Pancreas (tissue), 10 donors: ENCODE results near the gene KCNC3. TPM values are rescaled to one million over a fixed set of nuclear protein-coding genes. Genes with fewer than 3 reads are reported as not detected.

Source experiments
- ATAC-seq, 4 donors: fragments of 200-7000 bp; cut with Tn5 transposase; one replicate each; pipeline versions ENCODE4 v1.8.0 to v1.9.1; 2020; ENCODE audit warnings: mild to moderate bottlenecking in 4 of 4, moderate library complexity in 4 of 4
- DNase-seq, 6 donors: peaks; one replicate each; pipeline ENCODE4 v3.0.0-alpha.2; 2020
- FAIRE-seq: peaks from 2 replicates; lab custom pipeline; 2012; peaks lifted over from hg19 to GRCh38; lab: Jason Lieb, UNC
- H3K27ac ChIP-seq, 4 donors: fragments of 200-600 bp; sonication (generic); 1 replicate in 3 of 4; 2 replicates in 1 of 4; pipeline versions ENCODE4 v1.5.0 to v1.8.0; 2020
- H3K27me3 ChIP-seq, 4 donors: fragments of 200-600 bp; one replicate each; pipeline ENCODE4 v1.8.0; 2021
- H3K36me3 ChIP-seq, 3 donors: fragments of 200-600 bp; sonication (generic) in 1 of 3; one replicate each; pipeline versions ENCODE4 v1.5.0 to v1.8.0; 2020 to 2021
- H3K4me1 ChIP-seq, 3 donors: fragments of 200-600 bp; one replicate each; pipeline ENCODE4 v1.8.0; 2021
- H3K4me3 ChIP-seq, 4 donors: fragments of 200-600 bp; sonication (generic) in 2 of 4; one replicate each; pipeline versions ENCODE4 v1.5.0 to v1.8.0; 2020 to 2021
- H3K9me3 ChIP-seq, 4 donors: fragments of 200-600 bp; one replicate each; pipeline ENCODE4 v1.8.0; 2021
- WGBS, 2 donors: extraction: QIAGEN DNeasy Blood & Tissue Kit; methylation state at CpG; one replicate each; pipeline ENCODE4 v1.1.7; 2013; 5-methylcytosine and 5-hydroxymethylcytosine counted together
- intact Hi-C, 3 donors: fragments of 100-400 bp; cut with DNase I; formaldehyde crosslinking; loops; one replicate each; pipeline versions ENCODE4 v1.11.1 to v1.14.2; 2022
- polyA plus RNA-seq, 2 donors: library from polyadenylated mRNA; stranded (reverse); fragments of 200-250 nt; gene quantifications; one replicate each; pipeline ENCODE4 v1.2.3, GENCODE V29; 2013
- total RNA-seq, 6 donors: library from RNA; stranded (reverse); fragmentation: NEBNext Ultra II Directional in 4 of 6; extraction: Animal tissue kit (Norgen Biotek cat#: 25700) in 4 of 6; gene quantifications; one replicate each; pipeline versions ENCODE4 v1.2.1 to v1.2.4, GENCODE V29; 2021 to 2023
- TF ChIP-seq, protein P1 (sequence below), 4 donors: fragments of 200-600 bp; sonication (generic) in 3 of 4; IDR thresholded peaks; one replicate each; pipeline versions ENCODE4 v1.5.0 to v1.8.0; 2021; ENCODE audit warnings: antibody characterized with exemption in 4 of 4
- donor health status: healthy with polysubstance abuse.
- donor health status: DM: no; HTN: no; CAD: no; lungs with moderate emphysema.
- donor health status: DM: no; HTN: no; CAD: no.
- donor health status: control.
- donor health status: control.
- donor health status: Bipolar disorder and iron deficiency.
- donor health status: DM: yes; HTN: yes; CAD: no.
- donor health status: DM: no; HTN: no; CAD: no.
- donor health status: DM: no; HTN: no; CAD: no.
- donor health status: DM: yes; HTN: yes; CAD: no.

Gene KCNC3
- total and polyA plus RNA-seq, 8 donors = 2.4 to 7.1 (median 3.6) TPM

- no peaks in the 10 kb centered on the region for H3K9me3 ChIP-seq
- H3K36me3 ChIP-seq = no peaks in the 10 kb centered on the region
- ATAC-seq = no peak
- 87 to 93% methylated on average over 4 of the region's 4 CpGs for WGBS, 2 donors
- H3K27me3 ChIP-seq = no peaks in the 10 kb centered on the region
- no peak overlapping the region for H3K27ac ChIP-seq
- intact Hi-C loops = no loop called here
- H3K4me1 ChIP-seq = peaks cover 0 to 11% (median 0%) of the 10 kb centered on the region in 3 donors
- no peak overlapping the region for H3K4me3 ChIP-seq
- FAIRE-seq = no peak
- DNase-seq = no peak
- TF ChIP-seq, protein P1, sequence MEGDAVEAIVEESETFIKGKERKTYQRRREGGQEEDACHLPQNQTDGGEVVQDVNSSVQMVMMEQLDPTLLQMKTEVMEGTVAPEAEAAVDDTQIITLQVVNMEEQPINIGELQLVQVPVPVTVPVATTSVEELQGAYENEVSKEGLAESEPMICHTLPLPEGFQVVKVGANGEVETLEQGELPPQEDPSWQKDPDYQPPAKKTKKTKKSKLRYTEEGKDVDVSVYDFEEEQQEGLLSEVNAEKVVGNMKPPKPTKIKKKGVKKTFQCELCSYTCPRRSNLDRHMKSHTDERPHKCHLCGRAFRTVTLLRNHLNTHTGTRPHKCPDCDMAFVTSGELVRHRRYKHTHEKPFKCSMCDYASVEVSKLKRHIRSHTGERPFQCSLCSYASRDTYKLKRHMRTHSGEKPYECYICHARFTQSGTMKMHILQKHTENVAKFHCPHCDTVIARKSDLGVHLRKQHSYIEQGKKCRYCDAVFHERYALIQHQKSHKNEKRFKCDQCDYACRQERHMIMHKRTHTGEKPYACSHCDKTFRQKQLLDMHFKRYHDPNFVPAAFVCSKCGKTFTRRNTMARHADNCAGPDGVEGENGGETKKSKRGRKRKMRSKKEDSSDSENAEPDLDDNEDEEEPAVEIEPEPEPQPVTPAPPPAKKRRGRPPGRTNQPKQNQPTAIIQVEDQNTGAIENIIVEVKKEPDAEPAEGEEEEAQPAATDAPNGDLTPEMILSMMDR (IDR thresholded peaks at IDR 0.05) = no peak
Measured at GRCh38 chr19:50321831-50322230, 7.3 kb downstream of the KCNC3 start.

GRCh38 chr19:50320596-50320995, 8.6 kb downstream of the KCNC3 start:
- Histone ChIP-seq H3K27ac (no peak overlapping the region), H3K4me3 (no peak overlapping the region), H3K36me3 (no peaks in the 10 kb centered on the region), H3K27me3 (no peaks in the 10 kb centered on the region), H3K4me1 (no peaks in the 10 kb centered on the region), H3K9me3 (no peaks in the 10 kb centered on the region)
- DNase-seq (peak in 1 of 6 donors; percentile 63), ATAC-seq (no peak), FAIRE-seq (no peak)
- intact Hi-C loops = no loop called here
- WGBS, 2 donors = 87 to 92% methylated on average over 19 to 20 of the region's 20 CpGs
- TF ChIP-seq, protein P1 (IDR thresholded peaks at IDR 0.05) = no peak

DNA sequence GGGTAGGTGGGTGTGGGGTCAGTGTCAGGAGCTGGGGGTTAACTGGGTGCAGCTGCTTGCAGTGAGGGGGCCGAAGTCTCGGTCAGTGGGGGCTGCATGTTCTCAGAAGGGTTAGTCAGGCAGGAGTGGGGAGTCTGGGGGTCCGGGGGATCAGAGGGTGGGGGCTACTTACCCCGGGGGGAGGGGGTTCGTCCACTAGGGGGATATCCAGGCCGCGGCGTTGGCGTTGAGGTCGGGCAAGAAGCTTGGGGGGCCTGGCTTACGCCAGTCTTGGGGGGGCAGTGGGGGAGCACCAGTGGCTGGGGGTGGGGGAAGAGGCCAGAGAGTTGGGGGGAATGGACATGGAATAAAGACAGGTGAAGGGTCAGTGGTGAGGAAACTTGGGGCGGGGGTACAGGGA, 9.1 kb downstream of the KCNC3 start:
- WGBS, 2 donors = 83 to 92% methylated on average over 12 of the region's 12 CpGs
- ATAC-seq = no peak
- H3K27ac ChIP-seq = no peak overlapping the region
- TF ChIP-seq, protein P1 (IDR thresholded peaks at IDR 0.05) = no peak
- no peaks in the 10 kb centered on the region for H3K4me1 ChIP-seq
- H3K4me3 ChIP-seq = no peak overlapping the region
- no peak for FAIRE-seq
- intact Hi-C loops = no loop called here
- peak in 1 of 6 donors; percentile 53 for DNase-seq
- H3K27me3 ChIP-seq = no peaks in the 10 kb centered on the region
- no peaks in the 10 kb centered on the region for H3K9me3 ChIP-seq
- no peaks in the 10 kb centered on the region for H3K36me3 ChIP-seq

DNA sequence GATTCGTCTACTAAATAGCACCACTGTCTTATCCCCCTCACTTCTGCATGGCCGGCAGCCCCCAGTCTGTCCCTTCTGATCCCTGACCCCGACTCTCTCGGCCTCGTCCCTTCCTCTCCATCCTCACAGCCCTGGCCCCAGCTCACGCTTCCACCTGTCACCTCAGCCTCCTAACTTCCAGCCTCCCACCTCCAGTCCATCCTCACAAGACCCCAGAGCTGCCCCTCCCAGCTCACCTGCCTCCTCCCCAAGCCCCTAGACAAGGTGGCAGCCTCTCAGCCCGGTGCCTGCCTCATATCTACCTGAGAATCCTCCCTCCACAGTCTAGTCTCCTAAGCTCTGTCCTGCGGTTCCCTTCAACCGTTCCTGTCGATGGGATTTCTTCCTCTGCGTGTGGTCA, 10.0 kb downstream of the KCNC3 start:
- Histone ChIP-seq H3K27me3 (no peaks in the 10 kb centered on the region), H3K27ac (no peak overlapping the region), H3K4me3 (no peak overlapping the region), H3K36me3 (no peaks in the 10 kb centered on the region), H3K9me3 (no peaks in the 10 kb centered on the region), H3K4me1 (no peaks in the 10 kb centered on the region)
- 87 to 90% methylated on average over 11 of the region's 11 CpGs for WGBS, 2 donors
- TF ChIP-seq, protein P1 (IDR thresholded peaks at IDR 0.05) = no peak
- intact Hi-C loops = no loop called here
- DNase-seq = no peak
- no peak for FAIRE-seq
- ATAC-seq = no peak

DNA sequence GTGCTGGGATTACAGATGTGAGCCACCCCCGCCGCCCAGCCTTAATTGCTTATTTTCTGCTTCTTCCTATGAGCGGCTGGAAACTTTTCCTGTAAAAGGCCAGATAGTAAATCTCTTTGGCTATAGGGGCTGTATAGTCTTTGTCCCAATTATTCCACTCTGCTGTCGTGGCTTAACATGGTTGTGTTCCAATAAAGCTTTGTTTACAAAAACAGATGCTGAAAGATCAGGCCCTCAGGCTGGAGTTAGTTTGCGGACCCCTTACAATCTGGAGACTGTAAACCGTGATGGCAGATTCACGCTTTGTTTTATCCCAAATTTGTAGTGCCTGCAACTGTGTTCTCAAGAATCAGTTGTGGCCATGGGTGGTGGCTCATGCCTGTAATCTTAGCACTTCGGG, 10.7 kb downstream of the KCNC3 start:
- intact Hi-C loops = no loop called here
- no peak overlapping the region for H3K27ac ChIP-seq
- no peak for DNase-seq
- no peak overlapping the region for H3K4me3 ChIP-seq
- TF ChIP-seq, protein P1 (IDR thresholded peaks at IDR 0.05) = no peak
- ATAC-seq = no peak
- H3K27me3 ChIP-seq = peaks cover 0 to 3% (median 0%) of the 10 kb centered on the region in 4 donors
- WGBS, 2 donors = 91 to 94% methylated on average over 8 of the region's 8 CpGs
- no peaks in the 10 kb centered on the region for H3K9me3 ChIP-seq
- H3K36me3 ChIP-seq = no peaks in the 10 kb centered on the region
- no peak for FAIRE-seq
- H3K4me1 ChIP-seq = no peaks in the 10 kb centered on the region
